ENCODE measurements around the gene POLR2E.

DNA sequence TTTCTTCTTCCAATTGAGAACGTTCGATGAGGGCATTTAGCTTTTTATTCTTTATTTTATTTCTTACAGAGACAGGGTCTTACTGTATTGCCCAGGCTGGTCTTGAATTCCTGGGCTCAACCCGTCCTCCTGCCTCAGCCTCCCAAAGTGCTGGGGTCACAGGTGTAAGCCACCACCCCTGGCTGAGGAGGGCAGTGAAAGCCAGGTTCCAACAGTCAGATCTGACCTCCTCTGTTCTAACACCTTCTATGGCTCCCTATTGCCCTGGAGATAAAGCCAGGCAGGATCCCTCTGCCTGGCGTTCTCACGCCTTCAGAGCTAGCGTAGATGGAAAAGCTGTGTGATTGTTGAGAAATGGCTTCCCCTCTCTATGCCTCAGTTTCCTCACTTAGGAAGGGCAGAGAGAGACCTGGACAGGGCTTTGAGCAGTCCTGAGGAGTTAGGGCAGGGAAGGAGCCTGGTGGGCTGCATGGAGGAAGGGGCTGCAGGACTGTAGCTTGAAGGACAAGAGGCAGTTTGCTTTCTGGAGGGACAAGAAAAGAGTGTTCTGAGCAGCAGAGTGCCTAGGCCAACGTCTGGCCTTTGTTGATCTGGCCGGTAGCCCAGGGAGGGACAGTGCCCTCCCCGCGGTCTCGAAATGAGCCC lies 22.7 kb downstream of the POLR2E start:
- TF ChIP-seq POLR2AphosphoS5 (IDR thresholded peaks at IDR 0.05; ENCODE audit: borderline replicate concordance, low read depth, low read length), result no peak
- TF ChIP-seq EZH2 (IDR thresholded peaks at IDR 0.05), result no peak

All from SK-N-MC (cell line).